Breast epithelium (tissue), 4 donors: ENCODE results near the gene CCDC81. TPM values are rescaled to one million over a fixed set of nuclear protein-coding genes. Genes with fewer than 3 reads are reported as not detected.

Experiments used
- DNase-seq, 2 donors: peaks; one replicate each; pipeline ENCODE4 v3.0.0-alpha.2; 2019; ENCODE audit warnings: low spot score in 2 of 2
- H3K27ac ChIP-seq, 2 donors: fragments of 200-600 bp; sonication (generic) in 1 of 2; one replicate each; pipeline ENCODE4 v1.5.1; 2016 to 2019; ENCODE audit warnings: mild to moderate bottlenecking in 1 of 2
- H3K27me3 ChIP-seq, 2 donors: fragments of 200-600 bp; sonication (generic) in 1 of 2; one replicate each; pipeline versions ENCODE4 v1.5.1 to v1.6.0; 2017 to 2019; ENCODE audit warnings: control low read depth in 1 of 2, mild to moderate bottlenecking in 1 of 2
- H3K36me3 ChIP-seq: fragments of 200-600 bp; one replicate; pipeline ENCODE4 v1.5.1; 2019
- H3K4me1 ChIP-seq, 2 donors: fragments of 200-600 bp; sonication (generic); one replicate each; pipeline ENCODE4 v1.5.1; 2016 to 2019; ENCODE audit warnings: control low read depth in 1 of 2
- H3K4me3 ChIP-seq, 3 donors: fragments of 200-600 bp; sonication (generic); 1 replicate in 2 of 3; 2 replicates in 1 of 3; pipeline ENCODE4 v1.5.1; 2016 to 2019; ENCODE audit warnings: mild to moderate bottlenecking in 3 of 3, moderate library complexity in 2 of 3
- H3K9me3 ChIP-seq, 2 donors: fragments of 200-600 bp; sonication (generic) in 1 of 2; one replicate each; pipeline ENCODE4 v1.5.1; 2016 to 2019; ENCODE audit warnings: control low read depth in 1 of 2
- CTCF ChIP-seq, 3 donors: fragments of 450-650 bp; IDR thresholded peaks; one replicate each; pipeline ENCODE4 v1.5.1; 2016 to 2017; ENCODE audit warnings: antibody characterized with exemption in 3 of 3, mild to moderate bottlenecking in 3 of 3, moderate library complexity in 3 of 3
- POLR2A ChIP-seq: fragments of 450-650 bp; IDR thresholded peaks from one replicate; pipeline ENCODE4 v1.6.1; 2016; ENCODE audit warnings: antibody characterized with exemption, mild to moderate bottlenecking, moderate library complexity
- POLR2AphosphoS5 ChIP-seq, 3 donors: sonication (generic); formaldehyde crosslinking; IDR thresholded peaks; one replicate each; pipeline ENCODE4 v1.6.1; 2017; ENCODE audit warnings: antibody characterized with exemption in 3 of 3
- intact Hi-C: fragments of 100-400 bp; cut with DNase I; formaldehyde crosslinking; loops from one replicate; pipeline ENCODE4 v1.15.1; 2023; ENCODE audit warnings: low total_unique reads
- total RNA-seq, 3 donors: library from RNA; depleted of rRNA; stranded (reverse); fragments of >200 nt; gene quantifications; one replicate each; pipeline ENCODE4 v1.1.0, GENCODE V29; 2016

Gene CCDC81
- total RNA-seq, 3 donors from 2014 or later, result 0.96 to 1.3 (median 1.2) TPM

- DNase-seq, result no peak
- Histone ChIP-seq H3K4me1 (no peaks in the 10 kb centered on the region), H3K9me3 (peaks cover 0 to 8% of the 10 kb centered on the region in 2 donors), H3K27ac (no peak overlapping the region), H3K36me3 (no peaks in the 10 kb centered on the region), H3K4me3 (no peak overlapping the region), H3K27me3 (no peaks in the 10 kb centered on the region)
- TF ChIP-seq CTCF (IDR thresholded peaks at IDR 0.05) (no peak), POLR2AphosphoS5 (IDR thresholded peaks at IDR 0.05) (no peak), POLR2A (no peak)
- intact Hi-C loops, result no loop called here
Observed at GRCh38 chr11:86365546-86365945, 9.1 kb upstream of the CCDC81 start.

- H3K9me3 ChIP-seq, result no peaks in the 10 kb centered on the region
- no peaks in the 10 kb centered on the region for H3K4me1 ChIP-seq
- no peak overlapping the region for H3K27ac ChIP-seq
- H3K27me3 ChIP-seq, result no peaks in the 10 kb centered on the region
- no peaks in the 10 kb centered on the region for H3K36me3 ChIP-seq
- H3K4me3 ChIP-seq, result no peak overlapping the region
- DNase-seq, result no peak
- TF ChIP-seq POLR2A (no peak), POLR2AphosphoS5 (IDR thresholded peaks at IDR 0.05) (no peak)
- intact Hi-C loops, result no loop called here
Observed at GRCh38 chr11:86369668-86370067, 5.0 kb upstream of the CCDC81 start.

GRCh38 chr11:86370171-86370570 lies 4.5 kb upstream of the CCDC81 start:
- no peak overlapping the region for H3K4me3 ChIP-seq

GRCh38 chr11:86370922-86371594 lies 3.6 kb upstream of the CCDC81 start:
- Histone ChIP-seq H3K27ac (no peak overlapping the region), H3K4me1 (no peaks in the 10 kb centered on the region), H3K9me3 (no peaks in the 10 kb centered on the region), H3K27me3 (no peaks in the 10 kb centered on the region), H3K4me3 (no peak overlapping the region), H3K36me3 (no peaks in the 10 kb centered on the region)
- DNase-seq, result no peak
- TF ChIP-seq CTCF (IDR thresholded peaks at IDR 0.05), result no peak
- no peak for TF ChIP-seq POLR2AphosphoS5 (IDR thresholded peaks at IDR 0.05)
- no peak for TF ChIP-seq POLR2A
- intact Hi-C loops, result no loop called here

More at GRCh38 chr11:86370171-86370570, 4.5 kb upstream of the CCDC81 start:
- intact Hi-C loops, result no loop called here
- no peaks in the 10 kb centered on the region for H3K9me3 ChIP-seq
- TF ChIP-seq POLR2AphosphoS5 (IDR thresholded peaks at IDR 0.05) (no peak), POLR2A (no peak), CTCF (IDR thresholded peaks at IDR 0.05) (no peak)
- no peaks in the 10 kb centered on the region for H3K27me3 ChIP-seq
- DNase-seq, result no peak
- no peaks in the 10 kb centered on the region for H3K36me3 ChIP-seq
- H3K4me1 ChIP-seq, result no peaks in the 10 kb centered on the region
- H3K27ac ChIP-seq, result no peak overlapping the region

- no peaks in the 10 kb centered on the region for H3K4me1 ChIP-seq
- intact Hi-C loops, result no loop called here
- no peaks in the 10 kb centered on the region for H3K27me3 ChIP-seq
- TF ChIP-seq POLR2AphosphoS5 (IDR thresholded peaks at IDR 0.05), result no peak
- no peak for TF ChIP-seq CTCF (IDR thresholded peaks at IDR 0.05)
- no peak for TF ChIP-seq POLR2A
- DNase-seq, result no peak
- no peaks in the 10 kb centered on the region for H3K9me3 ChIP-seq
- no peaks in the 10 kb centered on the region for H3K36me3 ChIP-seq
- no peak overlapping the region for H3K4me3 ChIP-seq
- no peak overlapping the region for H3K27ac ChIP-seq
Observed at GRCh38 chr11:86372041-86372440, 2.6 kb upstream of the CCDC81 start.
